Lower leg skin (tissue), 4 donors: ENCODE data around the gene MSMB. TPM values are rescaled to one million over a fixed set of nuclear protein-coding genes. Genes with fewer than 3 reads are reported as not detected.
"Not testable (repeated sequence)": the region's sequence is repeated elsewhere in the genome, so short reads cannot be mapped to it uniquely, and the experiment has no call there.

Experiments used
- DNase-seq, 2 donors: peaks; one replicate each; pipeline ENCODE4 v3.0.0-alpha.2; 2019; ENCODE audit warnings: low spot score in 2 of 2
- H3K4me3 ChIP-seq: fragments of 200-600 bp; sonication (generic); 2 replicates; pipeline ENCODE4 v1.5.1; 2017; ENCODE audit warnings: mild to moderate bottlenecking, low read depth; ENCODE audit not compliant: poor library complexity, severe bottlenecking
- POLR2A ChIP-seq, 2 donors: fragments of 450-650 bp; IDR thresholded peaks; one replicate each; pipeline ENCODE4 v1.6.1; 2016 to 2017; ENCODE audit warnings: antibody characterized with exemption in 2 of 2, mild to moderate bottlenecking in 1 of 2, moderate library complexity in 1 of 2
- WGBS, 2 donors: methylation state at CpG; one replicate each; pipeline ENCODE4 v1.1.5; 2018; 5-methylcytosine and 5-hydroxymethylcytosine counted together
- intact Hi-C: fragments of 100-400 bp; cut with DNase I; formaldehyde crosslinking; loops from one replicate; pipeline ENCODE4 v1.15.0; 2023; ENCODE audit warnings: low total_unique reads
- total RNA-seq, 4 donors: library from RNA; depleted of rRNA; stranded (reverse); fragments of >200 nt; gene quantifications; one replicate each; pipeline ENCODE4 v1.1.0, GENCODE V29; 2016
- TF ChIP-seq, protein P1 (sequence below), 3 donors: fragments of 450-650 bp; IDR thresholded peaks; one replicate each; pipeline ENCODE4 v1.5.1; 2016; ENCODE audit warnings: antibody characterized with exemption in 3 of 3, mild to moderate bottlenecking in 3 of 3, moderate library complexity in 2 of 3

The MSMB gene
- total RNA-seq, 4 donors from 2014 or later = 5.5 to 46.7 (median 10.5) TPM

DNA sequence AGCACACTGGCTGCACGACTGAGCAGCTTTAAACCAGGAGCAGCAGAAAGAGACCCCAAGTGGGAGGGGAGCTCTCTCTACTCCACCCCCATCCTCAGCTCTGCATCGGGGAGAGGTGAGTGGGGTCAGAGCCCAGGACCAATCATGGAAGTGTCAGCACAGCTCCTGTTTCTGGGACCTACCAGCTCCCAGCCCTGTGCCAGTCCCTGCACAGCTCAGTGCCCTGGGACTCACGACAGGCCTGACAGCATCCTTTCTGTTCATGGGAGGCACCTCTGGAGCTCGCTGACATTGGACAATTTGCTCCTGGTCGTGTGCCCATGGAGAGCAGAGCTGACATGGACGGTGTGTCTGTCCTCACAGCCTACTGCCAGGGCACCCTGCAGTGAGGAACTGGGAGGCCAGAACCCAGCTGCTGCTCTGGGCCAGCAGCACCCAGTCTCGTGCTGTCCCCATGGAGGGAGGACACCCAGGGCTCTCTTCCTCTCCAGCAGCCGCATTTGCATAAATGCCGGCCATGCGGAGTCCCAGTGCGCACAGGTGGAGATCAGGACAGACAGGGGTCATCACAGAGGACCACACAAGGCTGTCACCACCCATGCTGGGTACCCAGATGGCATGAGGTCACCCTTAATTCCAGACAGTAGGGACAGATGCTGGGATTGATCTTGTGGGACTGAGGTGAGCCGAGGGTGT lies 45.9 kb upstream of the MSMB start:
- H3K4me3 ChIP-seq = no peak overlapping the region
- peak in 1 of 2 donors; percentile 78 for DNase-seq
- WGBS, 2 donors = 61 to 73% methylated on average over 8 to 11 of the region's 12 CpGs
- intact Hi-C loops = no loop called here
- TF ChIP-seq, protein P1, sequence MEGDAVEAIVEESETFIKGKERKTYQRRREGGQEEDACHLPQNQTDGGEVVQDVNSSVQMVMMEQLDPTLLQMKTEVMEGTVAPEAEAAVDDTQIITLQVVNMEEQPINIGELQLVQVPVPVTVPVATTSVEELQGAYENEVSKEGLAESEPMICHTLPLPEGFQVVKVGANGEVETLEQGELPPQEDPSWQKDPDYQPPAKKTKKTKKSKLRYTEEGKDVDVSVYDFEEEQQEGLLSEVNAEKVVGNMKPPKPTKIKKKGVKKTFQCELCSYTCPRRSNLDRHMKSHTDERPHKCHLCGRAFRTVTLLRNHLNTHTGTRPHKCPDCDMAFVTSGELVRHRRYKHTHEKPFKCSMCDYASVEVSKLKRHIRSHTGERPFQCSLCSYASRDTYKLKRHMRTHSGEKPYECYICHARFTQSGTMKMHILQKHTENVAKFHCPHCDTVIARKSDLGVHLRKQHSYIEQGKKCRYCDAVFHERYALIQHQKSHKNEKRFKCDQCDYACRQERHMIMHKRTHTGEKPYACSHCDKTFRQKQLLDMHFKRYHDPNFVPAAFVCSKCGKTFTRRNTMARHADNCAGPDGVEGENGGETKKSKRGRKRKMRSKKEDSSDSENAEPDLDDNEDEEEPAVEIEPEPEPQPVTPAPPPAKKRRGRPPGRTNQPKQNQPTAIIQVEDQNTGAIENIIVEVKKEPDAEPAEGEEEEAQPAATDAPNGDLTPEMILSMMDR (IDR thresholded peaks at IDR 0.05) = no peak
- TF ChIP-seq POLR2A (IDR thresholded peaks at IDR 0.05) = no peak

DNA sequence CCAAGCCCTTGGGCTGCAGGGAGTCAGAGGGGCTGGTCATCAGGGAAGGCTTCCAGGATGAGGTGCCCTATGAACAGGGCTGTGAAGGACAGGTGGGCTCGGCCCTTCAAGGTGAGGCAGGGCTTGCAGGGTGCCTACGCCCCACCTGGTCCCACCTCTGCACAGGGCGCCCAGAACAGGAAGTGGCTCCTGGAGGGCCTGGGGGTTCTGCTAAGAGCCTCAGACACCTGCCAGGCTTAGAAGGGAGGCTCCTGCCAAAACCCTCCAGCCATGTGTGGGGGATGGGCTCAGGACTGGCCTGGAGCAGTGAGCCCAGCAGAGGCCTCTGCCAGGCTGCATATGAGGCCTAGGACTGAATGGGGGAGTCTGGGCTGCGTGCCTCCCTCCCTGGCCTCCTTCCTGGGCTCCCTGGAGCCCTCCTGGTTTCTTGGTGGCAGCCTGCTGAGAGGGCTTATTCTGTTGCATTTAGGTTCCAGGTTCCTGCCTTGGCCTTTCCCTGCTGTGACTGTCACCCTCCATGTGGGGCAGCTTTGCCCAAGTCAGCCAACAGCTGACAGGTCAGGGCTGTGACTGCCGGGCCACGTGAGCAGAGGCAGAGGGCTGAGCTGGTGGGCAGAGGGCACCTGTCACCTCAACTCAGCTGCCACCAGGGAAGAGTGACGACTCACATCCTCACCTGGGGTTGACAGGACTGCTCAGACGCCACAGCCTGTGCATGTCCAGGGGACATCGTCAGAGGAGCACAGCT lies 45.2 kb upstream of the MSMB start:
- intact Hi-C loops = no loop called here
- WGBS, 2 donors = 72 to 83% methylated on average over 3 to 9 of the region's 9 CpGs
- TF ChIP-seq POLR2A (IDR thresholded peaks at IDR 0.05) = no peak
- TF ChIP-seq, protein P1 (IDR thresholded peaks at IDR 0.05) = no peak
- DNase-seq = peak in 1 of 2 donors; percentile 57
- H3K4me3 ChIP-seq = no peak overlapping the region

DNA sequence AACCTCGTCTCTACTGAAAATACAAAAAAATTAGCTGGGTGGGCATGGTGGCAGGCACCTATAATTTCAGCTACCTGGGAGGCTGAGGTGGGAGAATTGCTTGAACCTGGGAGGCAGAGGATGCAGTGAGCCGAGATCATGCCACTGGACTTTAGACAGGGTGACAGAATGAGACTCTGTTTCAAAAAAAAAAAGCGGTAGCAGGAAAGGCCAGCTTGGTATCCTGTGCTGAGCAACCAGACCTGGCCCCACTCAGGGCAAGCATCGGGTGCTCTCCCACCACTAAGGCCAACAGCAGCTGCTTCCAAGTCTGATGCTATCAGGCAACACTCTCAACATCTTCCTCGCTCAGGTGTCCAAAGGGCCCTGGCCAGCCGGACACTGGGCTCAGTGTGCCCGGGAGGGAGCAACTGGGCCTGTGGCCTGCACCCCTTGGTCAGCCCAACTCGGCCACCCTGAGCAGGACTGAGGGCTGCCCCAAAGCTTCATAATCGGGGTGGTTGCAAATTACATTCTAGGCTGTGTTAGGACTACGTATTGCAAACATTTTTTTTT lies 44.3 kb upstream of the MSMB start:
- DNase-seq = peak in 1 of 2 donors; percentile 70
- WGBS, 2 donors = 88 to 95% methylated on average over 9 to 10 of the region's 10 CpGs

DNA sequence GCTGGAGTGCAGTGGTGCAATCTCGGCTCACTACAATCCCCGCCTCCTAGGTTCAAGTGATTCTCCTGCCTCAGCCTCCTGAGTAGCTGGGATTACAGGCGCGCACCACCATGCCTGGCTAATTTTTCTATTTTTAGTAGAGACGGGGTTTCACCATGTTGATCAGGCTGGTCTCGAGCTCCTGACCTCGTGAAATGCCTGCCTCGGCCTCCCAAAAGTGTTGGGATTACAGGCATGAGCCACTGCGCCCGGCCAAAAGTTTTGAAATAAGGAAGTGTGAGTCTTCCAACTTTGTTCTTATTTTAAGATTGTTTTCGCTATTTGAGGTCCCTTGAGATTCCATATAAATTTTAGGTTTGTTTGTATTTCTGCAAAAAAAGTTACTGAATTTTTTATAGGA lies 41.3 kb upstream of the MSMB start:
- WGBS, 2 donors = 89 to 90% methylated on average over 11 of the region's 11 CpGs
- intact Hi-C loops, H3K4me3 ChIP-seq: not testable (repeated sequence)
- DNase-seq = peak in 1 of 2 donors; percentile 76

More for the DNA sequence above, 44.3 kb upstream of the MSMB start:
- TF ChIP-seq, protein P1 (IDR thresholded peaks at IDR 0.05) = no peak
- no peak for TF ChIP-seq POLR2A (IDR thresholded peaks at IDR 0.05)
- H3K4me3 ChIP-seq = no peak overlapping the region
- intact Hi-C loops = no loop called here

DNA sequence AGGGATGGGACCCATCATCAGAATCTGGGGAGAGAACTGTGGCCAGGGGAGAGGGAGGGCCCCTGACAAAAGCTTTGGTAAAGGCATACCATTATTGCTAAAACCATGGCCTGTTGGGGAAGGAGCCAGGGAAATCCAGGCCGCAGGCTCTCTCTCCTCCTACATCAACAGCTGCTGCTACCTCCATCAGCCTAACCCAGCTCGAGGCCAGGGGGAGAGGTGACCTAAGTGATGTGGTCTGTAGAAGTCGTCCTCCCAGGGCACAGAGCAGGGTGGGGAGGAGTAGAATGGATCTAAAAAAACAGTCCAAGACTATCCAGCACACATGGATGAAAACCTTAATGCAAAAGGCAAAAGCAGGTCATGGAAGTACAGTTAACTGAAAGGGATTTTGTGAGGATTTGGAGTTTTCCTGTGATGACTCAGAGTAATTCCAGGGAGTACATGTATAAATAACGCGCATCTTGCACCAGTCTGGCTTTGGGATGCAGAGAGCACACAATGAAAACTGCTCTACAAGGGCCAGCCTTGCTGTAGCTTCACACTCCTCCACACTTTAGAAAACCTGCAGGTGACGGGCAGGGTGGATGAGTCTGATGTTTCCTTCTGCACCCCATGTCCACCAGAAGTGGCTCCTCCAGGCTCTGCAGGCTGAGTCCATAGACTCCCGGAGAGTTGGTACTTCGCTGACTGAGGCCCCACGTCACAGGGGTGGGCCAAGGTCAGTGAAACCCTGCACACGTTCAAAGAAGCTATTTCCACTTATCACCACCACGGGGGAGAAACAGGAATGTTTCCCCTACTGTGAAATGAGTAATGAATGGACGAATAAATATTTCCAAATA lies 38.5 kb upstream of the MSMB start:
- intact Hi-C loops = no loop called here
- DNase-seq = peak in 1 of 2 donors; percentile 46
- no peak overlapping the region for H3K4me3 ChIP-seq
- 69 to 72% methylated on average over 12 of the region's 12 CpGs for WGBS, 2 donors
- no peak for TF ChIP-seq POLR2A (IDR thresholded peaks at IDR 0.05)
- TF ChIP-seq, protein P1 (IDR thresholded peaks at IDR 0.05) = no peak
